LNCAP (cell line): ENCODE data around the gene OSBPL10.

ENCODE experiments used
- CTCF ChIP-seq: fragments of 450-650 bp; IDR thresholded peaks from 2 replicates; pipeline ENCODE4 v1.5.1; 2017; ENCODE audit warnings: mild to moderate bottlenecking

The OSBPL10 gene

GRCh38 chr3:31810991-31811433 is 170.1 kb downstream of the OSBPL10 start:
- TF ChIP-seq CTCF = no peak

- TF ChIP-seq CTCF = no peak
Measured at GRCh38 chr3:31808143-31808720, 172.8 kb downstream of the OSBPL10 start.

- TF ChIP-seq CTCF = no peak
Measured at GRCh38 chr3:31804251-31805051, 176.6 kb downstream of the OSBPL10 start.

GRCh38 chr3:31802981-31803740 is 177.9 kb downstream of the OSBPL10 start:
- no peak for TF ChIP-seq CTCF

- no peak for TF ChIP-seq CTCF
Measured at GRCh38 chr3:31800436-31800835, 180.6 kb downstream of the OSBPL10 start.

- TF ChIP-seq CTCF = no peak
Measured at GRCh38 chr3:31798840-31799239, 182.2 kb downstream of the OSBPL10 start.

- no peak for TF ChIP-seq CTCF
Measured at GRCh38 chr3:31793821-31794220, 187.2 kb downstream of the OSBPL10 start.
